OCI-LY3 (cell line): ENCODE data around the gene LRTM2.

Experiments
- EZH2phosphoT487 ChIP-seq: fragments of 200-600 bp; shearing (Covaris generic); IDR thresholded peaks from 2 replicates; pipeline ENCODE4 v1.6.1; 2018; ENCODE audit warnings: antibody characterized with exemption, mixed run types, low read depth
- TF ChIP-seq, protein P1 (sequence below): fragments of 200-600, 300-600 bp; sonication (generic); IDR thresholded peaks from 2 replicates; pipeline ENCODE4 v1.5.1; 2014; ENCODE audit warnings: antibody characterized with exemption, low read length, low read depth

DNA sequence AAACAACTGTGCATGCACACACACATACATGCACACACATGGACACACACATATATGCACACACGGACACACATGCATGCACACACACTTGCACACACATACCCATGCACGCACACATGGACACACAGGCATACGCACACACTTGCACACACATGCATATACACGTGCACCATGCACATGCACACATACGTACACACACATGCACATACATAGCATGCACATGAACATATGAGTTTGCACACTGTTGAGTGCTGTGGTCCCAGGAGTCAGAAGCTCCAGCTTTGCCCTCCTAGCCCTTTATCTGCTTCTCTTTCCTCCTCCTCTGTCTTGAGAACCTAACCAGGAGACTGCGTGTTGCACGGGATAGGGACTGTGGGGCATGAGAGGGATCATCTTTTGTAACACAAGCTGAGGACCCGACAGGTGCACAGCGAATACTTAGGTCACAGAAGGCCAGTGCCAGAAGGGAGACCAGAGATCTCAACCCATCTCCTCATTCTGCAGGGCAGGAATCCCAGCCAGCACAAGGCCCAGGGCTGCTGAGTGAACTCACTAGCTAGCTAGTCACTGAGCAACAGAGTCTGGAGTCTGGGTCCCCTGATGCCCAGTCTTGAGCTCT is 3.5 kb upstream of the LRTM2 start:
- TF ChIP-seq, protein P1, sequence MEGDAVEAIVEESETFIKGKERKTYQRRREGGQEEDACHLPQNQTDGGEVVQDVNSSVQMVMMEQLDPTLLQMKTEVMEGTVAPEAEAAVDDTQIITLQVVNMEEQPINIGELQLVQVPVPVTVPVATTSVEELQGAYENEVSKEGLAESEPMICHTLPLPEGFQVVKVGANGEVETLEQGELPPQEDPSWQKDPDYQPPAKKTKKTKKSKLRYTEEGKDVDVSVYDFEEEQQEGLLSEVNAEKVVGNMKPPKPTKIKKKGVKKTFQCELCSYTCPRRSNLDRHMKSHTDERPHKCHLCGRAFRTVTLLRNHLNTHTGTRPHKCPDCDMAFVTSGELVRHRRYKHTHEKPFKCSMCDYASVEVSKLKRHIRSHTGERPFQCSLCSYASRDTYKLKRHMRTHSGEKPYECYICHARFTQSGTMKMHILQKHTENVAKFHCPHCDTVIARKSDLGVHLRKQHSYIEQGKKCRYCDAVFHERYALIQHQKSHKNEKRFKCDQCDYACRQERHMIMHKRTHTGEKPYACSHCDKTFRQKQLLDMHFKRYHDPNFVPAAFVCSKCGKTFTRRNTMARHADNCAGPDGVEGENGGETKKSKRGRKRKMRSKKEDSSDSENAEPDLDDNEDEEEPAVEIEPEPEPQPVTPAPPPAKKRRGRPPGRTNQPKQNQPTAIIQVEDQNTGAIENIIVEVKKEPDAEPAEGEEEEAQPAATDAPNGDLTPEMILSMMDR: no peak
- TF ChIP-seq EZH2phosphoT487: no peak
